GM12878 (cell line): Measurements from ENCODE around the gene RTN4. TPM values are rescaled to one million over a fixed set of nuclear protein-coding genes. Genes with fewer than 3 reads are reported as not detected.
"Not testable (repeated sequence)": the region's sequence is repeated elsewhere in the genome, so short reads cannot be mapped to it uniquely, and the experiment has no call there.

Experiments used
- ATAC-seq: fragments of 200-7000 bp; cut with Tn5 transposase; 3 replicates; pipeline ENCODE4 v1.9.1; 2020; ENCODE audit warnings: mild to moderate bottlenecking, moderate library complexity
- BruUV-seq: library from RNA; stranded (reverse); fragments of 400-500 nt; replicated peaks from 2 replicates; lab custom pipeline; 2021; lab: Mats Ljungman, UMichigan
- CTCF ChIA-PET: fragments of 300-600 bp; sonication (Branson Sonifier 250); formaldehyde crosslinking; extraction: SDS; loops from one replicate; lab custom pipeline; 2021; ENCODE audit warnings: inconsistent platforms; lab: Yijun Ruan, JAX
- POLR2A ChIA-PET: fragments of 350-600 bp; formaldehyde crosslinking; extraction: SDS; loops from one replicate; lab custom pipeline; 2021; ENCODE audit warnings: inconsistent platforms; lab: Charles Lee
- RAD21 ChIA-PET: fragments of 300-600 bp; sonication (Branson Sonifier 250); formaldehyde crosslinking; loops from one replicate; lab custom pipeline; 2023; ENCODE audit warnings: antibody characterized with exemption; ENCODE audit not compliant: unreplicated experiment; lab: Charles Lee
- SMC1A ChIA-PET: fragments of 300-600 bp; sonication (Branson Sonifier 250); formaldehyde crosslinking; loops from one replicate; lab custom pipeline; 2023; ENCODE audit not compliant: unreplicated experiment, uncharacterized antibody; lab: Charles Lee
- DNase-seq: peaks from one replicate; pipeline ENCODE4 v3.0.0-alpha.2; 2011; ENCODE audit warnings: low read depth, low spot score
- FAIRE-seq: peaks from 3 replicates; lab custom pipeline; 2011; peaks lifted over from hg19 to GRCh38; lab: Jason Lieb, UNC
- H2AFZ ChIP-seq: 2 replicates; pipeline ENCODE4 v1.6.0; 2011; ENCODE audit warnings: low read depth, low read length, control low read depth; ENCODE audit not compliant: control insufficient read depth
- H3K27ac ChIP-seq: 2 replicates; pipeline ENCODE4 v1.5.1; 2011; ENCODE audit warnings: control low read depth; ENCODE audit not compliant: control insufficient read depth, insufficient read depth
- H3K27me3 ChIP-seq, 2 experiments: replicated peaks in 1 of 2; 2 replicates each; pipeline versions ENCODE4 v1.6.0 to v1.6.1; 2011; ENCODE audit warnings: low read length in 1 of 2; ENCODE audit not compliant: control insufficient read depth in 2 of 2, insufficient read depth in 2 of 2
- H3K36me3 ChIP-seq, 2 experiments: 2 replicates each; pipeline ENCODE4 v1.5.1; 2011; ENCODE audit warnings: low read length in 1 of 2; ENCODE audit not compliant: control insufficient read depth in 2 of 2, insufficient read depth in 2 of 2
- H3K4me1 ChIP-seq: 2 replicates; pipeline ENCODE4 v1.6.1; 2011; ENCODE audit warnings: mild to moderate bottlenecking, low read length, moderate library complexity, mixed read lengths; ENCODE audit not compliant: control insufficient read depth, insufficient read depth
- H3K4me2 ChIP-seq: 2 replicates; pipeline ENCODE4 v1.6.0; 2011; ENCODE audit warnings: control low read depth; ENCODE audit not compliant: control insufficient read depth, insufficient read depth
- H3K4me3 ChIP-seq: fragments of 200-600 bp; sonication (generic); 2 replicates; pipeline ENCODE4 v1.5.1; 2016
- H3K79me2 ChIP-seq: 2 replicates; pipeline ENCODE4 v1.6.0; 2011; ENCODE audit warnings: low read length; ENCODE audit not compliant: control insufficient read depth, insufficient read depth
- H3K9ac ChIP-seq: 2 replicates; pipeline ENCODE4 v1.8.0; 2011; ENCODE audit warnings: low read length, control low read depth, mixed read lengths; ENCODE audit not compliant: control insufficient read depth, insufficient read depth
- H3K9me3 ChIP-seq: replicated peaks from 3 replicates; pipeline ENCODE4 v1.5.1; 2011; ENCODE audit warnings: mild to moderate bottlenecking, low read length; ENCODE audit not compliant: control insufficient read depth, insufficient read depth
- H4K20me1 ChIP-seq: 2 replicates; pipeline ENCODE4 v1.6.0; 2011; ENCODE audit not compliant: control insufficient read depth, insufficient read depth
- CHD2 ChIP-seq: IDR thresholded peaks from 2 replicates; pipeline ENCODE4 v1.6.1; 2011; ENCODE audit warnings: low read depth, low read length, improper control_type of control experiment, borderline replicate concordance
- IRF5 ChIP-seq: fragments of 450-650 bp; IDR thresholded peaks from 2 replicates; pipeline ENCODE4 v1.6.1; 2017; ENCODE audit warnings: borderline replicate concordance
- POU2F2 ChIP-seq: IDR thresholded peaks from 3 replicates; pipeline ENCODE4 v1.6.1; 2011; ENCODE audit warnings: low read depth, mild to moderate bottlenecking, low read length, borderline replicate concordance
- WGBS: methylation state at CpG from one replicate; pipeline ENCODE4 v1.1.6; 2016; ENCODE audit warnings: low lambda C conversion rate; ENCODE audit not compliant: insufficient replicate concordance, insufficient coverage; ENCODE audit errors: missing lambda C conversion rate; 5-methylcytosine and 5-hydroxymethylcytosine counted together
- in situ Hi-C: fragments of 300-500 bp; cut with MboI; formaldehyde crosslinking; loops from 9 replicates; pipeline ENCODE4 v1.14.3; 2018; ENCODE audit warnings: mixed read lengths
- intact Hi-C: fragments of 100-400 bp; cut with micrococcal nuclease; formaldehyde crosslinking; loops from one replicate; pipeline ENCODE4 v1.14.2; 2022; ENCODE audit not compliant: unreplicated experiment
- polyA plus RNA-seq, 11 experiments: library from polyadenylated mRNA; depleted of rRNA in 4 of 11; unstranded in 6 of 11; stranded (reverse) in 5 of 11; fragments of >200 nt; fragmentation: Nextera tagmentation in 4 of 11; fragmentation: Illumina TruSeq in 1 of 11; extraction: Ambion mirVana in 4 of 11; extraction: Trizol in 1 of 11; gene quantifications; 1 replicate in 1 of 11; 2 replicates in 10 of 11; pipeline versions ENCODE4 v1.2.1 to v1.2.3, GENCODE V29; 2011 to 2016; ENCODE audit warnings: inconsistent platforms in 2 of 11, missing spikeins in 2 of 11, low read depth in 1 of 11
- total RNA-seq, 4 experiments: library from RNA; depleted of rRNA in 3 of 4; stranded (reverse); fragments of >200 nt in 3 of 4; fragmentation: Illumina TruSeq in 1 of 4; extraction: Trizol in 1 of 4; gene quantifications; 2 replicates each; pipeline versions ENCODE4 v1.2.1 to v1.2.3, GENCODE V29; 2013 to 2021

Gene RTN4
- total and polyA plus RNA-seq, 10 of the 15 experiments (the other 5 are each of a cell fraction or from before 2014, with no cell fraction given): 56.0 to 133 (median 83.3) TPM

- Histone ChIP-seq H2AFZ (no peak overlapping the region), H3K27ac (no peak overlapping the region), H3K36me3 (no peaks in the 10 kb centered on the region), H4K20me1 (no peaks in the 10 kb centered on the region), H3K9me3 (no peaks in the 10 kb centered on the region; the same call in 2 of the 3 replicates), H3K9ac (no peak overlapping the region), H3K27me3 (no peaks in the 10 kb centered on the region), H3K79me2 (no peaks in the 10 kb centered on the region), H3K4me3 (no peak overlapping the region), H3K4me1 (no peaks in the 10 kb centered on the region), H3K4me2 (no peak overlapping the region)
- no peak for TF ChIP-seq IRF5
- TF ChIP-seq CHD2: no peak
- TF ChIP-seq POU2F2: no peak
- ChIA-PET POLR2A (interaction anchor here (0.7 kb wide), 1 partner anchor 111 kb away, joined by 6 read pairs; no protein-coding TSS in a partner anchor), RAD21 (no interaction called here), SMC1A (no interaction called here), CTCF (interaction anchor here (0.6 kb wide), 1 partner anchor 147 kb away, joined by 3 read pairs; no protein-coding TSS in a partner anchor)
- intact Hi-C loops (no loop called here), in situ Hi-C loops (no loop called here)
- BruUV-seq: no TSS peak
- ATAC-seq (no peak), DNase-seq (no peak), FAIRE-seq (no peak)
- WGBS: 79% methylated on average over 9 of the region's 9 CpGs
Observed at GRCh38 chr2:55076721-55077120, 26.5 kb upstream of the RTN4 start.

GRCh38 chr2:55076019-55076418, 25.8 kb upstream of the RTN4 start:
- H3K36me3 ChIP-seq, BruUV-seq, FAIRE-seq, H3K4me2 ChIP-seq, DNase-seq, H3K4me3 ChIP-seq, H3K27me3 ChIP-seq, H2AFZ ChIP-seq, ATAC-seq, H3K4me1 ChIP-seq, H3K79me2 ChIP-seq, intact Hi-C loops, in situ Hi-C loops, H3K27ac ChIP-seq, H3K9me3 ChIP-seq, RAD21 ChIA-PET, H4K20me1 ChIP-seq, H3K9ac ChIP-seq: not testable (repeated sequence)
- ChIA-PET POLR2A (interaction anchor here (0.7 kb wide), 1 partner anchor 112 kb away, joined by 6 read pairs; no protein-coding TSS in a partner anchor), SMC1A (interaction anchor here (0.8 kb wide), 1 partner anchor 9 kb away, joined by 3 read pairs; no protein-coding TSS in a partner anchor), CTCF (interaction anchor here (0.6 to 0.8 kb wide), 2 partner anchors 9 to 35 kb away, joined by 3 read pairs; no protein-coding TSS in a partner anchor)
- 48% methylated on average over 1 of the region's 1 CpG for WGBS
